CD4-positive, CD25-positive, alpha-beta regulatory T cell (primary cell): Measurements from ENCODE around the gene RNU6-8. TPM values are rescaled to one million over a fixed set of nuclear protein-coding genes. Genes with fewer than 3 reads are reported as not detected.

Experiments
- ATAC-seq, 2 donors: fragments of 150-1000 bp; cut with Tn5 transposase; one replicate each; pipeline ENCODE4 v1.10.0; 2021; ENCODE audit warnings: low read depth in 2 of 2, moderate number of reproducible peaks in 2 of 2, moderate library complexity in 1 of 2
- DNase-seq, 3 donors: peaks; one replicate each; pipeline versions ENCODE4 v3.0.0 to v3.0.0-alpha.2; 2012 to 2022; ENCODE audit warnings: mixed read lengths in 1 of 3
- H3K27ac ChIP-seq: one replicate; pipeline ENCODE4 v1.7.0; 2013; ENCODE audit warnings: mild to moderate bottlenecking, low read length; ENCODE audit not compliant: insufficient read depth, poor library complexity, severe bottlenecking
- H3K27me3 ChIP-seq: one replicate; pipeline ENCODE4 v1.7.0; 2013; ENCODE audit warnings: low read length; ENCODE audit not compliant: control insufficient read depth, insufficient read depth
- H3K36me3 ChIP-seq: one replicate; pipeline ENCODE4 v1.7.0; 2013; ENCODE audit warnings: mild to moderate bottlenecking, low read length, moderate library complexity; ENCODE audit not compliant: control insufficient read depth, insufficient read depth
- H3K4me1 ChIP-seq: 2 replicates; pipeline ENCODE4 v1.7.0; 2013; ENCODE audit warnings: mild to moderate bottlenecking, low read length; ENCODE audit not compliant: insufficient read depth, control insufficient read depth, poor library complexity, severe bottlenecking
- H3K4me3 ChIP-seq: one replicate; pipeline ENCODE4 v1.7.0; 2013; ENCODE audit warnings: low read depth, mild to moderate bottlenecking, low read length, moderate library complexity
- H3K9me3 ChIP-seq, 2 experiments: 1 replicate in 1 of 2; 2 replicates in 1 of 2; pipeline ENCODE4 v1.7.0; 2013; ENCODE audit warnings: low read length in 2 of 2, mild to moderate bottlenecking in 1 of 2, moderate library complexity in 1 of 2; ENCODE audit not compliant: control insufficient read depth in 2 of 2
- H3K27ac Mint-ChIP-seq, 3 donors: one replicate each; pipeline ENCODE4 v1.8.0; 2020 to 2022; ENCODE audit warnings: mild to moderate bottlenecking in 3 of 3, mixed read lengths in 3 of 3, moderate library complexity in 2 of 3
- H3K27me3 Mint-ChIP-seq: one replicate; pipeline ENCODE4 v1.8.0; 2022; ENCODE audit warnings: mild to moderate bottlenecking, mixed read lengths
- H3K36me3 Mint-ChIP-seq: one replicate; pipeline ENCODE4 v1.8.0; 2020; ENCODE audit warnings: mixed read lengths
- H3K4me1 Mint-ChIP-seq, 4 donors: one replicate each; pipeline ENCODE4 v1.8.0; 2020 to 2022; ENCODE audit warnings: mixed read lengths in 4 of 4, mild to moderate bottlenecking in 1 of 4
- H3K4me3 Mint-ChIP-seq, 4 donors: one replicate each; pipeline ENCODE4 v1.8.0; 2020 to 2022; ENCODE audit warnings: mild to moderate bottlenecking in 4 of 4, mixed read lengths in 4 of 4, moderate library complexity in 3 of 4
- H3K9me3 Mint-ChIP-seq, 7 donors: one replicate each; pipeline ENCODE4 v1.8.0; 2020 to 2022; ENCODE audit warnings: mixed read lengths in 7 of 7, mild to moderate bottlenecking in 3 of 7, moderate library complexity in 2 of 7
- polyA plus RNA-seq, 4 donors: library from polyadenylated mRNA; unstranded; fragments of 300-500 nt; fragmentation: Illumina TruSeq; gene quantifications; one replicate each; pipeline ENCODE4 v1.2.3, GENCODE V29; 2021
- total RNA-seq: library from RNA; stranded (reverse); gene quantifications from one replicate; pipeline ENCODE4 v1.2.3, GENCODE V29; 2022

RNU6-8 gene
- total and polyA plus RNA-seq, 5 donors from 2014 or later = not detected

GRCh38 chr14:32195636-32196035 is 7.4 kb downstream of the RNU6-8 start:
- Histone ChIP-seq H3K27ac (no peak overlapping the region), H3K4me1 (peaks cover 3% of the 10 kb centered on the region), H3K9me3 (no peaks in the 10 kb centered on the region), H3K4me3 (no peak overlapping the region), H3K27me3 (peaks cover 4% of the 10 kb centered on the region), H3K36me3 (no peaks in the 10 kb centered on the region)
- H3K4me1 Mint-ChIP-seq = peaks cover 0 to 7% (median under 1%) of the 10 kb centered on the region in 4 donors
- no peak overlapping the region for H3K27ac Mint-ChIP-seq
- H3K9me3 Mint-ChIP-seq = no peaks in the 10 kb centered on the region
- peaks cover 30% of the 10 kb centered on the region for H3K27me3 Mint-ChIP-seq
- ATAC-seq = no peak
- no peak overlapping the region for H3K4me3 Mint-ChIP-seq
- no peak for DNase-seq
- no peaks in the 10 kb centered on the region for H3K36me3 Mint-ChIP-seq

DNA sequence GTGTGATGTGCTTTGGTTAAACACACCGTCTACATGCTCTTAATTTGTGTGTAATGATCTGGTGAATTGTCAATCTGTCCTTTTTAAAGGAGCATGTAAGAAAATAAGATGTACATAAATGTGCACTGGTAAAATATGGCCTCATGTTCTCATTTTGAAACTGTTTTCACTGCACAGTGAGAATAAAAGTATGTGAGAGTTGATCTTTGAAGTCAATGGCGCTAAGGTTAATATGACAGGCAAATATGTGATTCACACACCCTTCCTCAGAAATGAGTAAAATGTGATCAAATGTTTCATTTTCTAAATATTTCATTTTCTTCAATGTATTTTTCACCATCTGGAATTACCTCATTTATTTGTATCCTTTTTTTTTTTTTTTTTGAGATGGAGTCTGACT is 9.5 kb downstream of the RNU6-8 start:
- H3K9me3 ChIP-seq = no peaks in the 10 kb centered on the region
- Mint-ChIP-seq H3K36me3 (no peaks in the 10 kb centered on the region), H3K9me3 (peaks cover 0 to 2% (median 0%) of the 10 kb centered on the region in 7 donors), H3K27me3 (peaks cover 23% of the 10 kb centered on the region), H3K4me3 (no peak overlapping the region), H3K4me1 (no peaks in the 10 kb centered on the region), H3K27ac (no peak overlapping the region)
- no peaks in the 10 kb centered on the region for H3K4me1 ChIP-seq
- H3K27ac ChIP-seq = no peak overlapping the region
- H3K4me3 ChIP-seq = no peak overlapping the region
- H3K36me3 ChIP-seq = no peaks in the 10 kb centered on the region
- ATAC-seq (no peak), DNase-seq (no peak)
- H3K27me3 ChIP-seq = peaks cover 4% of the 10 kb centered on the region

GRCh38 chr14:32192712-32193373 is 10.2 kb downstream of the RNU6-8 start:
- H3K4me1 Mint-ChIP-seq = no peaks in the 10 kb centered on the region
- no peaks in the 10 kb centered on the region for H3K36me3 ChIP-seq
- peaks cover 4% of the 10 kb centered on the region for H3K27me3 ChIP-seq
- H3K27me3 Mint-ChIP-seq = peaks cover 22% of the 10 kb centered on the region
- no peak overlapping the region for H3K27ac Mint-ChIP-seq
- H3K9me3 ChIP-seq = no peaks in the 10 kb centered on the region
- H3K9me3 Mint-ChIP-seq = peaks cover 0 to 2% (median 0%) of the 10 kb centered on the region in 7 donors
- no peak overlapping the region for H3K27ac ChIP-seq
- peak overlapping the region in 1 of 4 donors; percentile 28 for H3K4me3 Mint-ChIP-seq
- ATAC-seq = no peak
- H3K4me3 ChIP-seq = no peak overlapping the region
- H3K4me1 ChIP-seq = no peaks in the 10 kb centered on the region
- no peak for DNase-seq
- no peaks in the 10 kb centered on the region for H3K36me3 Mint-ChIP-seq

DNA sequence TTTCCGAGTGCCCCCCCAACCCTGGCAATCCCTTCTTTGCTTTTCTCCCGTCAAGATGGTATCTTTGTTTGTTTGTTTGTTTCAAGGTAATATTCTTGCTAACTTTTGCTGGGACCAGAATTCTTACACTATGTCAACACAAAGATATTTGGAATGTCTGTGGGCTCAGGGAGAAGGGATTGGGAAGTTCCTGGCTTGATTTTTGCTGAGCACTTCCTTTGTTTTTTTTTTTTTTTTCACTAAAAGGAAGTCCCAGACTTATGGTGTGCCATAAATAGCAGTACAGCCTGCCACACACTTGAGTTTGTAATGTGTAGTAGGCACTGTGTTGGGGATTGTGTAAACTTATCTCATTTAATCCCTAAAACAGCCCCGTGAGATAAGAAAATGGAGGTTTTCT is 12.4 kb downstream of the RNU6-8 start:
- H3K4me3 ChIP-seq = no peak overlapping the region
- peaks cover 2% of the 10 kb centered on the region for H3K27me3 ChIP-seq
- Mint-ChIP-seq H3K36me3 (no peaks in the 10 kb centered on the region), H3K27me3 (peaks cover 14% of the 10 kb centered on the region), H3K4me3 (no peak overlapping the region), H3K27ac (no peak overlapping the region), H3K9me3 (peaks cover 0 to 5% (median 2%) of the 10 kb centered on the region in 7 donors), H3K4me1 (peaks cover 0 to 7% (median 6%) of the 10 kb centered on the region in 4 donors)
- H3K9me3 ChIP-seq = peaks cover 0 to under 1% of the 10 kb centered on the region in 2 experiments
- ATAC-seq = no peak
- no peak for DNase-seq
- H3K36me3 ChIP-seq = no peaks in the 10 kb centered on the region
- H3K4me1 ChIP-seq = no peaks in the 10 kb centered on the region
- H3K27ac ChIP-seq = no peak overlapping the region

GRCh38 chr14:32189811-32190210 is 13.3 kb downstream of the RNU6-8 start:
- no peak for DNase-seq
- ATAC-seq = no peak
- H3K27ac ChIP-seq = no peak overlapping the region
- Mint-ChIP-seq H3K4me3 (no peak overlapping the region), H3K27ac (no peak overlapping the region), H3K4me1 (peaks cover 0 to 7% (median 6%) of the 10 kb centered on the region in 4 donors), H3K9me3 (peaks cover 0 to 7% (median 4%) of the 10 kb centered on the region in 7 donors), H3K27me3 (peaks cover 9% of the 10 kb centered on the region), H3K36me3 (no peaks in the 10 kb centered on the region)
- H3K4me1 ChIP-seq = no peaks in the 10 kb centered on the region
- H3K36me3 ChIP-seq = no peaks in the 10 kb centered on the region
- H3K27me3 ChIP-seq = peaks cover 8% of the 10 kb centered on the region
- H3K4me3 ChIP-seq = no peak overlapping the region
- H3K9me3 ChIP-seq = peaks cover 8 to 10% of the 10 kb centered on the region in 2 experiments

- peaks cover 11% of the 10 kb centered on the region for H3K27me3 ChIP-seq
- ATAC-seq (no peak), DNase-seq (peak in 1 of 3 donors; percentile 13)
- H3K27ac ChIP-seq = no peak overlapping the region
- H3K4me1 Mint-ChIP-seq = peaks cover 0 to 7% (median 6%) of the 10 kb centered on the region in 4 donors
- peak overlapping the region in 2 of 3 donors; percentile 31 to 60 for H3K27ac Mint-ChIP-seq
- H3K27me3 Mint-ChIP-seq = no peaks in the 10 kb centered on the region
- H3K9me3 Mint-ChIP-seq = peaks cover 0 to 10% (median 6%) of the 10 kb centered on the region in 7 donors
- H3K4me3 Mint-ChIP-seq = no peak overlapping the region
- peaks cover 12 to 13% of the 10 kb centered on the region in 2 experiments for H3K9me3 ChIP-seq
- H3K4me1 ChIP-seq = no peaks in the 10 kb centered on the region
- H3K36me3 Mint-ChIP-seq = peaks cover 4% of the 10 kb centered on the region
- no peak overlapping the region for H3K4me3 ChIP-seq
- H3K36me3 ChIP-seq = no peaks in the 10 kb centered on the region
These were observed 16.8 kb downstream of the RNU6-8 start for GRCh38 chr14:32186248-32186647.

- no peaks in the 10 kb centered on the region for H3K27me3 Mint-ChIP-seq
- no peak for DNase-seq
- H3K4me3 ChIP-seq = no peak overlapping the region
- peaks cover 0 to 7% (median 6%) of the 10 kb centered on the region in 4 donors for H3K4me1 Mint-ChIP-seq
- peaks cover 2 to 16% (median 8%) of the 10 kb centered on the region in 7 donors for H3K9me3 Mint-ChIP-seq
- H3K36me3 Mint-ChIP-seq = peaks cover 4% of the 10 kb centered on the region
- H3K4me3 Mint-ChIP-seq = no peak overlapping the region
- no peak overlapping the region for H3K27ac ChIP-seq
- peaks cover 11% of the 10 kb centered on the region for H3K27me3 ChIP-seq
- H3K9me3 ChIP-seq = peaks cover 12 to 13% of the 10 kb centered on the region in 2 experiments
- no peak overlapping the region for H3K27ac Mint-ChIP-seq
- ATAC-seq = no peak
- H3K4me1 ChIP-seq = no peaks in the 10 kb centered on the region
- no peaks in the 10 kb centered on the region for H3K36me3 ChIP-seq
These were observed 18.0 kb downstream of the RNU6-8 start for GRCh38 chr14:32185097-32185496.
